ENCODE results near the gene CELA3A.
A peak's percentile ranks its signal among the peaks of the same experiment; 100 is the strongest.
"Not testable (repeated sequence)": the region's sequence is repeated elsewhere in the genome, so short reads cannot be mapped to it uniquely, and the experiment has no call there.

CELA3A gene

GRCh38 chr1:22003959-22004358 is 2.5 kb downstream of the CELA3A start:
- H3K27ac ChIP-seq (ENCODE audit: extremely low read depth, low read depth, low read length); H3K4me3 ChIP-seq (ENCODE audit: low read depth, low read length); POLR2A ChIA-PET; H3K36me3 ChIP-seq (ENCODE audit: control insufficient read depth in 2 of 2, insufficient read depth in 1 of 2, low read length in 2 of 2); H3K4me1 ChIP-seq (ENCODE audit: control insufficient read depth, insufficient read depth, low read length); H3K9me3 ChIP-seq (ENCODE audit: control insufficient read depth, insufficient read depth, low read depth, low read length): not testable (repeated sequence)
- 0 out of 2 replicates have a peak, but pooled peaks have one; percentile 27 for TF ChIP-seq ZNF121 (tag by site-specific recombination; IDR thresholded peaks at IDR 0.05)
- CTCF ChIA-PET, result interaction anchor here (0.7 to 1.2 kb wide), 2 partner anchors 20 to 140 kb away, joined by 3 to 5 read pairs; no protein-coding TSS in a partner anchor

GRCh38 chr1:22005261-22006149 is 4.0 kb downstream of the CELA3A start:
- TF ChIP-seq ZNF654 (tag by site-specific recombination; IDR thresholded peaks at IDR 0.05; ENCODE audit: low read depth), result peak; percentile 34
- TF ChIP-seq ZFP69B (tag by site-specific recombination; IDR thresholded peaks at IDR 0.05), result peak; percentile 71; the same call in 1 of the 2 replicates
- H3K4me3 ChIP-seq (ENCODE audit: low read depth, low read length); H3K9me3 ChIP-seq (ENCODE audit: control insufficient read depth, insufficient read depth, low read depth, low read length); H3K27ac ChIP-seq (ENCODE audit: extremely low read depth, low read depth, low read length); H3K36me3 ChIP-seq (ENCODE audit: control insufficient read depth in 2 of 2, insufficient read depth in 1 of 2, low read length in 2 of 2); H3K4me1 ChIP-seq (ENCODE audit: control insufficient read depth, insufficient read depth, low read length): not testable (repeated sequence)
- ChIA-PET CTCF (interaction anchor here (0.5 to 0.8 kb wide), 4 partner anchors 13 to 350 kb away, joined by 3 to 5 read pairs (median 4); no protein-coding TSS in a partner anchor), POLR2A (interaction anchor here (1.8 kb wide), 1 partner anchor 20 kb away, joined by 4 read pairs; no protein-coding TSS in a partner anchor)

GRCh38 chr1:22006736-22007135 is 5.3 kb downstream of the CELA3A start:
- ChIA-PET POLR2A (interaction anchor here (1.8 kb wide), 1 partner anchor 19 kb away, joined by 4 read pairs; no protein-coding TSS in a partner anchor), CTCF (interaction anchor here (0.6 kb wide), 1 partner anchor 14 kb away, joined by 7 read pairs; no protein-coding TSS in a partner anchor)
- H3K4me3 ChIP-seq (ENCODE audit: low read depth, low read length); H3K36me3 ChIP-seq (ENCODE audit: control insufficient read depth in 2 of 2, insufficient read depth in 1 of 2, low read length in 2 of 2); H3K27ac ChIP-seq (ENCODE audit: extremely low read depth, low read depth, low read length); H3K9me3 ChIP-seq (ENCODE audit: control insufficient read depth, insufficient read depth, low read depth, low read length); H3K4me1 ChIP-seq (ENCODE audit: control insufficient read depth, insufficient read depth, low read length): not testable (repeated sequence)
- TF ChIP-seq ATF2 (tag by site-specific recombination; IDR thresholded peaks at IDR 0.05; ENCODE audit: low read depth), result 0 out of 2 replicates have a peak, but pooled peaks have one; percentile 27

DNA sequence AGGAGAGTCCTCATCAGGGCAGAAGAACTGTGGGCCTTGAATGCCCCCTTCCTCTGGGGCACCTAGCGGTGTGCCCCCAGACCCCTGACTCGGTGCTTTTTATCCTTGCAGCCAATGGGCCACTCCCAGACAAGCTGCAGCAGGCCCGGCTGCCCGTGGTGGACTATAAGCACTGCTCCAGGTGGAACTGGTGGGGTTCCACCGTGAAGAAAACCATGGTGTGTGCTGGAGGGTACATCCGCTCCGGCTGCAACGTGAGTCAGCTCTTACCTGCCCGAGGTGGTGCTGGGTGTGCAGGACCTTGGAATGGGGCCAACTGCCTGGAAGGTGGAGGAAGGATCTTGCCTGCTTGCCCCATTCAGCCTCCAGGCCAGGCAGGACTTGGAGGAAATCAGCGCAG is 5.8 kb downstream of the CELA3A start:
- H3K9me3 ChIP-seq (ENCODE audit: control insufficient read depth, insufficient read depth, low read depth, low read length); H3K4me3 ChIP-seq (ENCODE audit: low read depth, low read length); H3K27ac ChIP-seq (ENCODE audit: extremely low read depth, low read depth, low read length); H3K36me3 ChIP-seq (ENCODE audit: control insufficient read depth in 2 of 2, insufficient read depth in 1 of 2, low read length in 2 of 2); H3K4me1 ChIP-seq (ENCODE audit: control insufficient read depth, insufficient read depth, low read length); CTCF ChIA-PET: not testable (repeated sequence)
- POLR2A ChIA-PET, result interaction anchor here (1.8 kb wide), 1 partner anchor 18 kb away, joined by 4 read pairs; no protein-coding TSS in a partner anchor

- CTCF ChIA-PET; H3K27ac ChIP-seq (ENCODE audit: extremely low read depth, low read depth, low read length); H3K4me1 ChIP-seq (ENCODE audit: control insufficient read depth, insufficient read depth, low read length); POLR2A ChIA-PET; H3K4me3 ChIP-seq (ENCODE audit: low read depth, low read length); H3K36me3 ChIP-seq (ENCODE audit: control insufficient read depth in 2 of 2, insufficient read depth in 1 of 2, low read length in 2 of 2); H3K9me3 ChIP-seq (ENCODE audit: control insufficient read depth, insufficient read depth, low read depth, low read length): not testable (repeated sequence)
Observed at GRCh38 chr1:22009566-22009965, 8.1 kb downstream of the CELA3A start.

DNA sequence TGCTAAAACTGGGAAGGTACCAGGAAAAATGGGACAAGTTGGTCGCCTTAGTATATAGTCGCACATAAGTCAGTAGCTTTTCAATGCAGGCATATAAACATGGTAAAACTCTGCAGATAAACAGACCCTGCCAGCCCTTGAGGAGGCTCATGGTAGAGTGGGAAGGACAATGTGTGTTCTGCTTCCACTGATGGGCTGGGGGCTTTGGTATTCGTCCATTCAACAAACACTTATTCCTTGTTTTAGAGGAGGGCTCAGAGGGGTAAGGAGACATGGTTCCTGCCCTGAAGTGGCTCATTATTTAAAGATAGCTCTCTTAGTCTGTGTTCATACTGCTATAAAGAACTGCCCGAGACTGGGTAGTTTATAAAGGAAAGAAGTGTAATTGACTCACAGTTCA is 11.3 kb downstream of the CELA3A start:
- H3K4me1 ChIP-seq (ENCODE audit: control insufficient read depth, insufficient read depth, low read length); POLR2A ChIA-PET; H3K36me3 ChIP-seq (ENCODE audit: control insufficient read depth in 2 of 2, insufficient read depth in 1 of 2, low read length in 2 of 2); H3K4me3 ChIP-seq (ENCODE audit: low read depth, low read length); H3K27ac ChIP-seq (ENCODE audit: extremely low read depth, low read depth, low read length); H3K9me3 ChIP-seq (ENCODE audit: control insufficient read depth, insufficient read depth, low read depth, low read length): not testable (repeated sequence)
- CTCF ChIA-PET, result interaction anchor here (0.7 kb wide), 1 partner anchor 11 kb away, joined by 3 read pairs; no protein-coding TSS in a partner anchor

Measured in HEK293 (cell line).